ENCODE measurements around the gene TRIM68. TPM values are rescaled to one million over a fixed set of nuclear protein-coding genes. Genes with fewer than 3 reads are reported as not detected.

The TRIM68 gene
- total RNA-seq, 1 donor from 2014 or later: 21.9 TPM

DNA sequence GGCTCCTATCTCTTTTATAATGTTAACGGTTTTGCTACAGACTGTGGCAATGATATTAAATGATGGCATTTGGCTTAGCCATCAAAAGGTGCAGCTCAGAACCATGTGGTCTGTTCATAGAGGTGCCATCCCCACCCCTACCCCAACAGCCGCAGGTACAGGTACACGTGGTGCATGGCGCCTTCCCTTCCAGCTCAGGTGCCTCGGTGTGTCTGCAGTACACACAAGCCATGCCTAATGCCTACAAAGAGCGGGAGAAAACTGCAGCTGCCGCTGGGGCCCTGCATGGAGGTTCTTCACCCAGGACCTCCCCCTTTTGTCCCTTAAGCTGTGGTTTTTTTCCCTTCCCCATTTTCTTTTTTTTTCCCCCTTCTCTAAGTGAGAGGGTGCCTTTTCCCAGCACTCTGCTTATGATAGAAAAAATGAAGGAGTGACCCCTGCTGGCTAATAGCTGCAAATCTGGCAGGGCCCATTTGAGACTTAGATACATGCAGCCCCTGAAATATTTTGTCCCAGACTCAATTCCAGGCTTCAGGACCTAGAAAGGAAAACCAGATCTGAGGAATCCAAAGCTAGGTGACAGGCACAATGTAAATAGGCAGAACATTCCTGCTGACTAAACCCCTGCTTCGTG is 56.6 kb downstream of the TRIM68 start:
- DNase-seq (ENCODE audit: low read depth): no peak
- Histone ChIP-seq H3K27me3 (ENCODE audit: control insufficient read depth, insufficient read depth, low read length) (no peaks in the 10 kb centered on the region), H3K36me3 (ENCODE audit: control insufficient read depth, insufficient read depth, low read length) (no peaks in the 10 kb centered on the region), H3K4me3 (ENCODE audit: low read depth, low read length) (no peak overlapping the region)
- TF ChIP-seq, protein P1, sequence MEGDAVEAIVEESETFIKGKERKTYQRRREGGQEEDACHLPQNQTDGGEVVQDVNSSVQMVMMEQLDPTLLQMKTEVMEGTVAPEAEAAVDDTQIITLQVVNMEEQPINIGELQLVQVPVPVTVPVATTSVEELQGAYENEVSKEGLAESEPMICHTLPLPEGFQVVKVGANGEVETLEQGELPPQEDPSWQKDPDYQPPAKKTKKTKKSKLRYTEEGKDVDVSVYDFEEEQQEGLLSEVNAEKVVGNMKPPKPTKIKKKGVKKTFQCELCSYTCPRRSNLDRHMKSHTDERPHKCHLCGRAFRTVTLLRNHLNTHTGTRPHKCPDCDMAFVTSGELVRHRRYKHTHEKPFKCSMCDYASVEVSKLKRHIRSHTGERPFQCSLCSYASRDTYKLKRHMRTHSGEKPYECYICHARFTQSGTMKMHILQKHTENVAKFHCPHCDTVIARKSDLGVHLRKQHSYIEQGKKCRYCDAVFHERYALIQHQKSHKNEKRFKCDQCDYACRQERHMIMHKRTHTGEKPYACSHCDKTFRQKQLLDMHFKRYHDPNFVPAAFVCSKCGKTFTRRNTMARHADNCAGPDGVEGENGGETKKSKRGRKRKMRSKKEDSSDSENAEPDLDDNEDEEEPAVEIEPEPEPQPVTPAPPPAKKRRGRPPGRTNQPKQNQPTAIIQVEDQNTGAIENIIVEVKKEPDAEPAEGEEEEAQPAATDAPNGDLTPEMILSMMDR (IDR thresholded peaks at IDR 0.05; ENCODE audit: insufficient read depth, low read length, poor library complexity, severe bottlenecking): peak; percentile 22

Other genes with a start within 250 kb of the TRIM68 start
- not detected in 2 replicates for gene OR52B4, start 239.8 kb downstream of the TRIM68 start, total RNA-seq
- gene TRIM21, start 214.5 kb downstream of the TRIM68 start, total RNA-seq: 22.3 and 25.3 TPM in 2 replicates
- not detected in 2 replicates for gene OR52K2, start 158.9 kb downstream of the TRIM68 start, total RNA-seq
- gene OR52K1, start 125.6 kb downstream of the TRIM68 start, total RNA-seq: not detected in 2 replicates
- gene OR52M1, start 63.0 kb downstream of the TRIM68 start, total RNA-seq: not detected in 2 replicates
- gene OR52I2, start 26.5 kb downstream of the TRIM68 start, total RNA-seq: not detected in 2 replicates
- not detected in 2 replicates for gene OR52I1, start 14.2 kb downstream of the TRIM68 start, total RNA-seq
- gene OR51D1, start 29.2 kb upstream of the TRIM68 start, total RNA-seq: not detected in 2 replicates
- gene OR51E1, start 35.8 kb upstream of the TRIM68 start, total RNA-seq: not detected in 2 replicates
- not detected in 2 replicates for gene OR51E2, start 89.6 kb upstream of the TRIM68 start, total RNA-seq
- gene MMP26, start 96.6 kb upstream of the TRIM68 start, total RNA-seq: not detected in 2 replicates
- gene OR51F1, start 161.7 kb upstream of the TRIM68 start, total RNA-seq: not detected in 2 replicates
- gene OR52R1, start 196.1 kb upstream of the TRIM68 start, total RNA-seq: not detected in 2 replicates
- gene OR51F2, start 213.1 kb upstream of the TRIM68 start, total RNA-seq: not detected in 2 replicates
- not detected in 2 replicates for gene OR51S1, start 241.0 kb upstream of the TRIM68 start, total RNA-seq

All from kidney epithelial cell (primary cell).